A549 (cell line): ENCODE measurements around the gene MAT1A. TPM values are rescaled to one million over a fixed set of nuclear protein-coding genes. Genes with fewer than 3 reads are reported as not detected.

Experiments used
- ATAC-seq, 2 experiments: fragments of 200-7000 bp in 1 of 2; fragments of >200 bp in 1 of 2; cut with Nextera tagmentation in 1 of 2; cut with Tn5 transposase in 1 of 2; 3 replicates each; pipeline versions ENCODE4 v1.8.0 to v1.9.1; 2018 to 2020; ENCODE audit warnings: mild to moderate bottlenecking in 1 of 2, moderate library complexity in 1 of 2
- CTCF ChIA-PET: fragments of 300-600 bp; sonication (Branson Sonifier 250); formaldehyde crosslinking; extraction: SDS; loops from one replicate; lab custom pipeline; 2021; ENCODE audit warnings: antibody characterized with exemption, inconsistent platforms; lab: Yijun Ruan, JAX
- POLR2A ChIA-PET: fragments of 350-600 bp; formaldehyde crosslinking; extraction: SDS; loops from one replicate; lab custom pipeline; 2021; ENCODE audit warnings: antibody characterized with exemption, inconsistent platforms; lab: Yijun Ruan, JAX
- DNase-seq, 2 experiments: peaks; one replicate each; pipeline versions ENCODE4 v3.0.0 to v3.0.0-alpha.2; 2011 to 2016; ENCODE audit warnings: low read depth in 1 of 2, low spot score in 1 of 2
- FAIRE-seq: peaks from 2 replicates; lab custom pipeline; 2011; peaks lifted over from hg19 to GRCh38; lab: Jason Lieb, UNC
- H3K27ac ChIP-seq, 2 experiments: fragments of >200 bp; sonication (Bioruptor Twin); formaldehyde crosslinking; 3 replicates each; pipeline ENCODE4 v1.5.1; 2016 to 2017
- H3K4me1 ChIP-seq: fragments of >200 bp; sonication (Bioruptor Twin); formaldehyde crosslinking; 3 replicates; pipeline ENCODE4 v1.6.1; 2016
- H3K4me2 ChIP-seq: fragments of >200 bp; sonication (Bioruptor Twin); formaldehyde crosslinking; 3 replicates; pipeline ENCODE4 v1.6.1; 2016
- H3K4me3 ChIP-seq: fragments of >200 bp; sonication (Bioruptor Twin); formaldehyde crosslinking; 3 replicates; pipeline ENCODE4 v1.5.1; 2016
- H3K9me3 ChIP-seq: fragments of >200 bp; sonication (Bioruptor Twin); formaldehyde crosslinking; 3 replicates; pipeline ENCODE4 v1.6.1; 2016
- CBX8 ChIP-seq: fragments of 200-600 bp; sonication (generic); IDR thresholded peaks from 2 replicates; pipeline ENCODE4 v1.6.1; 2016
- CEBPB ChIP-seq, 2 experiments: fragments of >200 bp in 1 of 2; sonication (Bioruptor Twin) in 1 of 2; formaldehyde crosslinking in 1 of 2; IDR thresholded peaks; 2 replicates each; pipeline ENCODE4 v1.6.1; 2012 to 2016
- CHD4 ChIP-seq: fragments of 200-600 bp; sonication (generic); IDR thresholded peaks from 2 replicates; pipeline ENCODE4 v1.6.1; 2016; ENCODE audit warnings: antibody characterized with exemption, mild to moderate bottlenecking, borderline replicate concordance
- CTCF ChIP-seq: fragments of >200 bp; sonication (Bioruptor Twin); formaldehyde crosslinking; IDR thresholded peaks from 3 replicates; pipeline ENCODE4 v1.5.1; 2016
- E2F6 ChIP-seq: IDR thresholded peaks from 2 replicates; pipeline ENCODE4 v1.6.1; 2012; ENCODE audit warnings: low read depth, borderline replicate concordance
- EHF ChIP-seq: fragments of 250-450 bp; sonication (Bioruptor Pico); IDR thresholded peaks from 2 replicates; pipeline ENCODE4 v1.5.0; 2020; ENCODE audit warnings: mild to moderate bottlenecking
- EHMT2 ChIP-seq: fragments of 200-600 bp; sonication (generic); IDR thresholded peaks from 2 replicates; pipeline ENCODE4 v1.6.1; 2016; ENCODE audit warnings: antibody characterized with exemption, low read depth, mild to moderate bottlenecking, moderate library complexity
- EP300 ChIP-seq, 2 experiments: fragments of >200 bp; sonication (Bioruptor Twin); formaldehyde crosslinking; IDR thresholded peaks; 2 replicates in 1 of 2; 3 replicates in 1 of 2; pipeline ENCODE4 v1.6.1; 2016 to 2017
- ESRRA ChIP-seq: fragments of 150-350 bp; IDR thresholded peaks from 2 replicates; pipeline ENCODE4 v1.6.1; 2014; ENCODE audit warnings: mild to moderate bottlenecking, low read length, borderline replicate concordance
- FOSB ChIP-seq: fragments of 250-450 bp; sonication (Bioruptor Pico); IDR thresholded peaks from 2 replicates; pipeline ENCODE4 v1.5.0; 2020; ENCODE audit warnings: mild to moderate bottlenecking, moderate library complexity
- FOXS1 ChIP-seq: fragments of 250-450 bp; sonication (Bioruptor Pico); IDR thresholded peaks from 2 replicates; pipeline ENCODE4 v1.5.0; 2020; ENCODE audit warnings: mild to moderate bottlenecking, moderate library complexity
- HDAC2 ChIP-seq: fragments of 200-600 bp; sonication (generic); IDR thresholded peaks from 2 replicates; pipeline ENCODE4 v1.6.1; 2016
- HES2 ChIP-seq: fragments of >200 bp; sonication (Bioruptor Twin); formaldehyde crosslinking; IDR thresholded peaks from 2 replicates; pipeline ENCODE4 v1.6.1; 2016
- HOXB13 ChIP-seq: fragments of 250-450 bp; sonication (Bioruptor Pico); IDR thresholded peaks from 2 replicates; pipeline ENCODE4 v1.5.0; 2020; ENCODE audit warnings: low read depth, mild to moderate bottlenecking, moderate library complexity
- JUNB ChIP-seq: fragments of >200 bp; sonication (Bioruptor Twin); formaldehyde crosslinking; IDR thresholded peaks from 2 replicates; pipeline ENCODE4 v1.6.1; 2016
- KDM5A ChIP-seq: fragments of 200-600 bp; sonication (generic); IDR thresholded peaks from 2 replicates; pipeline ENCODE4 v1.6.1; 2016; ENCODE audit warnings: antibody characterized with exemption, mild to moderate bottlenecking
- MAZ ChIP-seq: fragments of 150-350 bp; IDR thresholded peaks from 2 replicates; pipeline ENCODE4 v1.6.1; 2014; ENCODE audit warnings: antibody characterized with exemption, low read depth, low read length, borderline replicate concordance
- NPAS2 ChIP-seq: fragments of 250-450 bp; sonication (Bioruptor Pico); IDR thresholded peaks from 2 replicates; pipeline ENCODE4 v1.8.0; 2022; ENCODE audit warnings: mild to moderate bottlenecking, moderate library complexity, borderline replicate concordance
- PBX3 ChIP-seq: IDR thresholded peaks from 2 replicates; pipeline ENCODE4 v1.6.1; 2012
- PHF8 ChIP-seq: fragments of 200-600 bp; sonication (generic); IDR thresholded peaks from 2 replicates; pipeline ENCODE4 v1.6.1; 2016; ENCODE audit warnings: low read depth, mild to moderate bottlenecking, antibody characterized with exemption, moderate library complexity, borderline replicate concordance
- POLR2AphosphoS2 ChIP-seq: conservative IDR thresholded peaks from 2 replicates; pipeline ENCODE4 v1.6.1; 2012; ENCODE audit warnings: low read length, improper control_type of control experiment, inconsistent platforms
- RCOR1 ChIP-seq: fragments of 150-350 bp; IDR thresholded peaks from 2 replicates; pipeline ENCODE4 v1.6.1; 2014; ENCODE audit warnings: antibody characterized with exemption, low read length, low read depth
- SMC3 ChIP-seq: fragments of >200 bp; sonication (Bioruptor Twin); formaldehyde crosslinking; IDR thresholded peaks from 3 replicates; pipeline ENCODE4 v1.6.1; 2018; ENCODE audit warnings: inconsistent platforms
- USF2 ChIP-seq: fragments of 450-650 bp; IDR thresholded peaks from 2 replicates; pipeline ENCODE4 v1.6.1; 2014; ENCODE audit warnings: antibody characterized with exemption
- ZSCAN20 ChIP-seq: fragments of 250-450 bp; sonication (Bioruptor Pico); IDR thresholded peaks from 2 replicates; pipeline ENCODE4 v1.8.0; 2022; ENCODE audit warnings: mild to moderate bottlenecking, moderate library complexity
- WGBS: methylation state at CpG from one replicate; pipeline ENCODE4 v1.1.6; 2017; ENCODE audit errors: missing lambda C conversion rate; 5-methylcytosine and 5-hydroxymethylcytosine counted together
- polyA plus RNA-seq, 4 experiments: library from polyadenylated mRNA; depleted of rRNA in 3 of 4; stranded (reverse); fragments of >200 nt; fragmentation: RNase III in 1 of 4; extraction: RNeasy Plus Mini Kit Qiagen cat#74134 plus additional on column Dnase treatment in 1 of 4; gene quantifications; 2 replicates in 3 of 4; 3 replicates in 1 of 4; pipeline ENCODE4 v1.2.3, GENCODE V29; 2011 to 2017
- TF ChIP-seq, protein P1 (sequence below): fragments of 250-450 bp; sonication (Bioruptor Pico); IDR thresholded peaks from 2 replicates; pipeline ENCODE4 v1.5.0; 2021; ENCODE audit warnings: mild to moderate bottlenecking, moderate library complexity, borderline replicate concordance
- TF ChIP-seq, protein P2 (sequence below): fragments of >200 bp; sonication (Bioruptor Twin); formaldehyde crosslinking; IDR thresholded peaks from 3 replicates; pipeline ENCODE4 v1.6.1; 2016

MAT1A gene
- polyA plus RNA-seq, 2 of the 4 experiments (the other 2 are of a cell fraction), result 0.03 to 0.13 TPM

GRCh38 chr10:80268266-80268665 lies 21.2 kb downstream of the MAT1A start:
- ATAC-seq (no peak), DNase-seq (no peak), FAIRE-seq (no peak)
- TF ChIP-seq CBX8 (no peak), CEBPB (IDR thresholded peaks at IDR 0.05) (no peak), POLR2AphosphoS2 (no peak), HDAC2 (no peak), PBX3 (no peak), HOXB13 (CRISPR knock-in tag) (no peak)
- TF ChIP-seq, protein P1, sequence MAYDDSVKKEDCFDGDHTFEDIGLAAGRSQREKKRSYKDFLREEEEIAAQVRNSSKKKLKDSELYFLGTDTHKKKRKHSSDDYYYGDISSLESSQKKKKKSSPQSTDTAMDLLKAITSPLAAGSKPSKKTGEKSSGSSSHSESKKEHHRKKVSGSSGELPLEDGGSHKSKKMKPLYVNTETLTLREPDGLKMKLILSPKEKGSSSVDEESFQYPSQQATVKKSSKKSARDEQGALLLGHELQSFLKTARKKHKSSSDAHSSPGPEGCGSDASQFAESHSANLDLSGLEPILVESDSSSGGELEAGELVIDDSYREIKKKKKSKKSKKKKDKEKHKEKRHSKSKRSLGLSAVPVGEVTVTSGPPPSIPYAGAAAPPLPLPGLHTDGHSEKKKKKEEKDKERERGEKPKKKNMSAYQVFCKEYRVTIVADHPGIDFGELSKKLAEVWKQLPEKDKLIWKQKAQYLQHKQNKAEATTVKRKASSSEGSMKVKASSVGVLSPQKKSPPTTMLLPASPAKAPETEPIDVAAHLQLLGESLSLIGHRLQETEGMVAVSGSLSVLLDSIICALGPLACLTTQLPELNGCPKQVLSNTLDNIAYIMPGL (CRISPR knock-in tag), result no peak
- POLR2A ChIA-PET, result no interaction called here
- H3K4me3 ChIP-seq, result no peak overlapping the region
- WGBS, result 24% methylated on average over 2 of the region's 2 CpGs
- no peak overlapping the region for H3K27ac ChIP-seq
- peaks cover 9% of the 10 kb centered on the region; the same call in 2 of the 3 replicates for H3K4me1 ChIP-seq
- CTCF ChIA-PET, result interaction anchor here (1.6 kb wide), 1 partner anchor 11 kb away, joined by 5 read pairs; no protein-coding TSS in a partner anchor
- H3K4me2 ChIP-seq, result no peak overlapping the region
- no peaks in the 10 kb centered on the region for H3K9me3 ChIP-seq

- ChIA-PET POLR2A (no interaction called here), CTCF (no interaction called here)
- FAIRE-seq, result no peak
- DNase-seq, result no peak
- no peak overlapping the region for H3K4me3 ChIP-seq
- H3K9me3 ChIP-seq, result peaks cover 3% of the 10 kb centered on the region; the same call in 1 of the 3 replicates
- WGBS, result 74% methylated on average over 4 of the region's 4 CpGs
- H3K27ac ChIP-seq, result no peak overlapping the region
- ATAC-seq, result no peak
- TF ChIP-seq EP300 (IDR thresholded peaks at IDR 0.05) (no peak), MAZ (no peak), E2F6 (no peak), CHD4 (no peak)
- no peaks in the 10 kb centered on the region for H3K4me1 ChIP-seq
- H3K4me2 ChIP-seq, result no peak overlapping the region
These were observed 23.0 kb downstream of the MAT1A start for GRCh38 chr10:80266513-80266863.

DNA sequence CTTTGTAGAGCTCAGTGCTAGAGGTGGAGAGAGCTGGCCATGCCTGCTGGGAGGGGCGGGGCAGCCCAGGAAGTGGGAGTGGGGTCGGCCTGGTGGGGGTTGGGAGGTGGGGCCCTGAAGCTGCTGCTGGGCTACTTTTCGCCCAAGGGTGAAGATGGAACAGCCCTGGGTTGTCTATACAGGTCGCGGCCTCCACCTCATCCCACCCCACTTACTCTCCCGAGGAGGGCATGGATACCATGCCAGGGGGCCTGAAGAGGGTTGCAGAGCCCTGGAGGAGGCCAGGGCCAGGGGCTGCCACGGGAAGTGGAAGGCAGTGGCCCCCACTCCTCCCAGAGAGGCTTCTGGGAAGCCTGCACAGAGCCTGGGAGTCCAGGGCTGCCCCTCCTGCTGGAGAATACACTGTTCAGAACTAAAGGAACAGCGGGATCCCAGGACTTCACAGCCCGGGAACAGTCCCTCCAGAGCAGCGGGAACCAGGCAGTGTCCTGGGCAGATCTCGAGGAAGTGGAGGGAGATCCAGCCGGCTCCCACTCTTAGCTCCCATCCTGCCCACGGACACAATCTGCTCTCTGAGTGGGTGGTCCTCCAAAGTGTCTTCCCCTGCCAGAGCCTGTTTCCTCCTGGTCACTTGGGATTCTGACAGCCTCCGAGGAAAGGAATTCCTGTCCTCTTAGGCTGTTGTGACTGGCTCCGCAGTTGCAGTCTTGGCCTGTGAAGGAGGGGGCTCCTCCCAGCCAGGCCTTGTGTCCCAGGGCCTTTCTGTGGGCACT lies 23.5 kb downstream of the MAT1A start:
- ATAC-seq (peak; percentile 43 to 71; a peak in 4 of 6 replicates), DNase-seq (no peak), FAIRE-seq (no peak)
- no peak overlapping the region for H3K4me2 ChIP-seq
- H3K9me3 ChIP-seq, result peaks cover 3% of the 10 kb centered on the region; the same call in 1 of the 3 replicates
- ChIA-PET CTCF (no interaction called here), POLR2A (no interaction called here)
- WGBS, result 58% methylated on average over 13 of the region's 15 CpGs
- no peaks in the 10 kb centered on the region for H3K4me1 ChIP-seq
- H3K4me3 ChIP-seq, result no peak overlapping the region
- H3K27ac ChIP-seq, result no peak overlapping the region
- no peak for TF ChIP-seq HES2
- no peak for TF ChIP-seq EHMT2
- TF ChIP-seq EHF (CRISPR knock-in tag), result no peak
- TF ChIP-seq NPAS2 (CRISPR knock-in tag), result no peak
- TF ChIP-seq USF2, result no peak
- no peak for TF ChIP-seq PHF8
- no peak for TF ChIP-seq ZSCAN20 (CRISPR knock-in tag)
- TF ChIP-seq RCOR1, result no peak
- no peak for TF ChIP-seq CHD4
- no peak for TF ChIP-seq CTCF
- TF ChIP-seq FOSB, result no peak
- no peak for TF ChIP-seq JUNB
- TF ChIP-seq, protein P2, sequence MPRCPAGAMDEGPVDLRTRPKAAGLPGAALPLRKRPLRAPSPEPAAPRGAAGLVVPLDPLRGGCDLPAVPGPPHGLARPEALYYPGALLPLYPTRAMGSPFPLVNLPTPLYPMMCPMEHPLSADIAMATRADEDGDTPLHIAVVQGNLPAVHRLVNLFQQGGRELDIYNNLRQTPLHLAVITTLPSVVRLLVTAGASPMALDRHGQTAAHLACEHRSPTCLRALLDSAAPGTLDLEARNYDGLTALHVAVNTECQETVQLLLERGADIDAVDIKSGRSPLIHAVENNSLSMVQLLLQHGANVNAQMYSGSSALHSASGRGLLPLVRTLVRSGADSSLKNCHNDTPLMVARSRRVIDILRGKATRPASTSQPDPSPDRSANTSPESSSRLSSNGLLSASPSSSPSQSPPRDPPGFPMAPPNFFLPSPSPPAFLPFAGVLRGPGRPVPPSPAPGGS, result no peak
- TF ChIP-seq FOXS1 (CRISPR knock-in tag), result no peak
- no peak for TF ChIP-seq KDM5A
- no peak for TF ChIP-seq ESRRA
- no peak for TF ChIP-seq SMC3
